WERI-Rb-1 (cell line): Measurements from ENCODE around the gene SLC34A3.
"Not testable (repeated sequence)": the region's sequence is repeated elsewhere in the genome, so short reads cannot be mapped to it uniquely, and the experiment has no call there.

Experiments
- DNase-seq: peaks from one replicate; pipeline ENCODE4 v3.0.0-alpha.2; 2020
- H3K27ac ChIP-seq: fragments of 250-450 bp; sonication (Bioruptor Pico); 2 replicates; pipeline ENCODE4 v1.5.1; 2020; ENCODE audit warnings: mild to moderate bottlenecking, moderate library complexity
- H3K27me3 ChIP-seq: fragments of 250-450 bp; sonication (Bioruptor Pico); 2 replicates; pipeline ENCODE4 v1.5.1; 2021; ENCODE audit warnings: mild to moderate bottlenecking, low read depth, moderate library complexity; ENCODE audit not compliant: insufficient read depth, severe bottlenecking
- H3K36me3 ChIP-seq: fragments of 250-450 bp; sonication (Bioruptor Pico); 2 replicates; pipeline ENCODE4 v1.5.1; 2020; ENCODE audit warnings: mild to moderate bottlenecking, moderate library complexity
- H3K4me3 ChIP-seq: 2 replicates; pipeline ENCODE4 v1.5.1; 2011; ENCODE audit warnings: low read depth, mild to moderate bottlenecking, control low read depth, low read length
- H3K9me3 ChIP-seq: fragments of 250-450 bp; sonication (Bioruptor Pico); 2 replicates; pipeline ENCODE4 v1.5.1; 2021; ENCODE audit warnings: mild to moderate bottlenecking, moderate library complexity; ENCODE audit not compliant: severe bottlenecking
- CTCF ChIP-seq: IDR thresholded peaks from 2 replicates; pipeline ENCODE4 v1.5.1; 2011; ENCODE audit warnings: low read depth, mild to moderate bottlenecking, control low read depth, inconsistent platforms, low read length

Gene SLC34A3

GRCh38 chr9:137255448-137256114, 24.9 kb downstream of the SLC34A3 start:
- Histone ChIP-seq H3K27ac (peak overlapping the region; percentile 75), H3K36me3 (peaks cover 3% of the 10 kb centered on the region; the same call in 1 of the 2 replicates), H3K27me3 (no peaks in the 10 kb centered on the region), H3K4me3 (peak overlapping the region; percentile 76), H3K9me3 (no peaks in the 10 kb centered on the region)
- no peak for TF ChIP-seq CTCF
- peak; percentile 43 for DNase-seq

DNA sequence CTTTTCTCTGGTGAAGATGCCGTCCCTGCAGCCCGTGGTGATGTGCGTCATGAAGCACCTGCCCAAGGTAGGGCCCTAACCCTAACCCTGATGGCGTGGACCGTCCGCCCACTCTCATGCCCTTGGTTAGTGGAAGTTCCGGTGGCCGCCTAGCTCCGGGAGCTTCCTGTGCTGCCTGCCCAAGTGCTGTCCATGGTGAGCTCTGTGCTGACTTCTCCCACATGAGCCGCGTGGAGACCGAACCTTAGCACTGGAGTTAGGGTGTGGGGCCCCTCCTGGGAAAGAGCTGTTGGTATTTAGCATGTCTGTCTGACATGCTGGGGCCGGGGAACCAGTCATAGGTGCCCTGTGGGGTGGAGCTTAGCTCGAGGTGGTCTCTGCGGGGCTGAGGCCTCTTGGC, 25.7 kb downstream of the SLC34A3 start:
- H3K27ac ChIP-seq = no peak overlapping the region
- no peaks in the 10 kb centered on the region for H3K9me3 ChIP-seq
- H3K36me3 ChIP-seq = peaks cover 3% of the 10 kb centered on the region; the same call in 1 of the 2 replicates
- no peak for DNase-seq
- no peaks in the 10 kb centered on the region for H3K27me3 ChIP-seq
- H3K4me3 ChIP-seq = no peak overlapping the region
- TF ChIP-seq CTCF = no peak

- H3K36me3 ChIP-seq = peaks cover 3% of the 10 kb centered on the region; the same call in 1 of the 2 replicates
- H3K27me3 ChIP-seq = no peaks in the 10 kb centered on the region
- no peaks in the 10 kb centered on the region for H3K9me3 ChIP-seq
- TF ChIP-seq CTCF = no peak
- DNase-seq = no peak
- H3K4me3 ChIP-seq = no peak overlapping the region
- no peak overlapping the region for H3K27ac ChIP-seq
These were observed 26.2 kb downstream of the SLC34A3 start for GRCh38 chr9:137256856-137257255.

GRCh38 chr9:137262173-137262908, 31.6 kb downstream of the SLC34A3 start:
- DNase-seq, H3K4me3 ChIP-seq, H3K27me3 ChIP-seq, H3K27ac ChIP-seq, H3K9me3 ChIP-seq, H3K36me3 ChIP-seq: not testable (repeated sequence)

- Histone ChIP-seq H3K27me3 (no peaks in the 10 kb centered on the region), H3K27ac (no peak overlapping the region), H3K4me3 (no peak overlapping the region), H3K9me3 (no peaks in the 10 kb centered on the region), H3K36me3 (no peaks in the 10 kb centered on the region)
- no peak for DNase-seq
- TF ChIP-seq CTCF = no peak
These were observed 32.2 kb downstream of the SLC34A3 start for GRCh38 chr9:137262909-137263285.

- Histone ChIP-seq H3K9me3 (no peaks in the 10 kb centered on the region), H3K36me3 (peaks cover under 1% of the 10 kb centered on the region; the same call in 1 of the 2 replicates), H3K27ac (no peak overlapping the region), H3K4me3 (no peak overlapping the region), H3K27me3 (no peaks in the 10 kb centered on the region)
- no peak for TF ChIP-seq CTCF
- DNase-seq = no peak
These were observed 32.8 kb downstream of the SLC34A3 start for GRCh38 chr9:137263506-137263905.
